CD14-positive monocyte (primary cell): Measurements from ENCODE around the gene ACSM6. TPM values are rescaled to one million over a fixed set of nuclear protein-coding genes. Genes with fewer than 3 reads are reported as not detected.

Source experiments
- DNase-seq, 3 donors: peaks; one replicate each; pipeline ENCODE4 v3.0.0-alpha.2; 2011 to 2022
- H2AFZ ChIP-seq: 2 replicates; pipeline ENCODE4 v1.6.0; 2012; ENCODE audit warnings: mild to moderate bottlenecking, low read depth, low read length, inconsistent platforms; ENCODE audit not compliant: insufficient read depth, poor library complexity, severe bottlenecking
- H3K27ac ChIP-seq, 2 donors: 1 replicate in 1 of 2; 2 replicates in 1 of 2; pipeline ENCODE4 v1.5.1; 2012 to 2013; ENCODE audit warnings: low read length in 2 of 2, control low read depth in 1 of 2, inconsistent platforms in 1 of 2, low read depth in 1 of 2, mild to moderate bottlenecking in 1 of 2
- H3K27me3 ChIP-seq, 2 donors: one replicate each; pipeline versions ENCODE4 v1.6.0 to v1.6.1; 2011 to 2013; ENCODE audit warnings: low read length in 2 of 2; ENCODE audit not compliant: control insufficient read depth in 2 of 2, insufficient read depth in 2 of 2
- H3K36me3 ChIP-seq, 2 donors: replicated peaks in 1 of 2; 1 replicate in 1 of 2; 2 replicates in 1 of 2; pipeline versions ENCODE4 v1.5.1 to v1.6.1; 2012 to 2013; ENCODE audit warnings: low read length in 2 of 2, control low read depth in 1 of 2, inconsistent platforms in 1 of 2, mild to moderate bottlenecking in 1 of 2; ENCODE audit not compliant: insufficient read depth in 2 of 2, control insufficient read depth in 1 of 2
- H3K4me1 ChIP-seq, 2 donors: 1 replicate in 1 of 2; 2 replicates in 1 of 2; pipeline versions ENCODE4 v1.5.1 to v1.6.1; 2012 to 2013; ENCODE audit warnings: low read length in 2 of 2, control low read depth in 1 of 2, inconsistent platforms in 1 of 2, mild to moderate bottlenecking in 1 of 2, moderate library complexity in 1 of 2; ENCODE audit not compliant: insufficient read depth in 2 of 2, control insufficient read depth in 1 of 2
- H3K4me2 ChIP-seq: replicated peaks from 2 replicates; pipeline ENCODE3; 2012; ENCODE audit warnings: low read length, moderate library complexity, mild to moderate bottlenecking; ENCODE audit not compliant: poor library complexity, severe bottlenecking; ENCODE audit errors: extremely low read depth
- H3K4me3 ChIP-seq, 3 experiments: fragments of 200-600 bp in 1 of 3; sonication (generic) in 1 of 3; replicated peaks in 1 of 3; 1 replicate in 2 of 3; 2 replicates in 1 of 3; pipeline ENCODE4 v1.5.1; 2011 to 2013; ENCODE audit warnings: low read length in 3 of 3, mild to moderate bottlenecking in 3 of 3, control low read depth in 2 of 3, low read depth in 2 of 3, inconsistent platforms in 1 of 3, moderate library complexity in 1 of 3
- H3K79me2 ChIP-seq: 2 replicates; pipeline ENCODE4 v1.6.0; 2012; ENCODE audit warnings: mild to moderate bottlenecking, control low read depth, inconsistent platforms, low read length, moderate library complexity; ENCODE audit not compliant: insufficient read depth
- H3K9ac ChIP-seq: 2 replicates; pipeline ENCODE4 v1.6.0; 2017; ENCODE audit warnings: low read length, mild to moderate bottlenecking; ENCODE audit not compliant: insufficient read depth, poor library complexity, severe bottlenecking
- H3K9me3 ChIP-seq, 2 donors: replicated peaks in 1 of 2; 1 replicate in 1 of 2; 2 replicates in 1 of 2; pipeline versions ENCODE4 v1.5.1 to v1.6.1; 2012 to 2013; ENCODE audit warnings: low read length in 2 of 2, control low read depth in 1 of 2; ENCODE audit not compliant: control insufficient read depth in 1 of 2, insufficient read depth in 1 of 2
- H4K20me1 ChIP-seq: 2 replicates; pipeline ENCODE4 v1.6.0; 2012; ENCODE audit warnings: mild to moderate bottlenecking, low read length, control low read depth, moderate library complexity; ENCODE audit not compliant: insufficient read depth
- H3K27ac Mint-ChIP-seq, 7 donors: one replicate each; pipeline ENCODE4 v1.8.0; 2020; ENCODE audit warnings: mild to moderate bottlenecking in 7 of 7, mixed read lengths in 7 of 7, moderate library complexity in 6 of 7, inconsistent platforms in 2 of 7
- H3K27me3 Mint-ChIP-seq, 3 donors: one replicate each; pipeline ENCODE4 v1.8.0; 2021 to 2022; ENCODE audit warnings: low read depth in 3 of 3, mild to moderate bottlenecking in 3 of 3, mixed read lengths in 3 of 3, moderate library complexity in 3 of 3, inconsistent platforms in 1 of 3
- H3K36me3 Mint-ChIP-seq, 2 donors: one replicate each; pipeline ENCODE4 v1.8.0; 2020; ENCODE audit warnings: mixed read lengths in 2 of 2, inconsistent platforms in 1 of 2, mild to moderate bottlenecking in 1 of 2
- H3K4me1 Mint-ChIP-seq: one replicate; pipeline ENCODE4 v1.8.0; 2020; ENCODE audit warnings: mild to moderate bottlenecking, mixed read lengths
- H3K4me3 Mint-ChIP-seq, 2 donors: one replicate each; pipeline ENCODE4 v1.8.0; 2020; ENCODE audit warnings: mild to moderate bottlenecking in 2 of 2, mixed read lengths in 2 of 2, moderate library complexity in 1 of 2
- H3K9me3 Mint-ChIP-seq, 7 donors: one replicate each; pipeline ENCODE4 v1.8.0; 2020 to 2022; ENCODE audit warnings: mixed read lengths in 7 of 7, mild to moderate bottlenecking in 6 of 7, moderate library complexity in 6 of 7, inconsistent platforms in 2 of 7
- WGBS: methylation state at CpG from one replicate; pipeline ENCODE4 v1.1.5; 2013; ENCODE audit warnings: missing lambda C conversion rate; ENCODE audit not compliant: insufficient coverage; 5-methylcytosine and 5-hydroxymethylcytosine counted together
- intact Hi-C, 2 donors: fragments of 100-400 bp; cut with micrococcal nuclease; formaldehyde crosslinking; loops; one replicate each; pipeline versions ENCODE4 v1.15.0 to v1.15.1; 2023
- polyA plus RNA-seq, 3 donors: library from polyadenylated mRNA; depleted of rRNA in 1 of 3; unstranded in 2 of 3; stranded (reverse) in 1 of 3; fragments of 300-500 nt in 2 of 3; fragments of >200 nt in 1 of 3; fragmentation: Illumina TruSeq in 2 of 3; gene quantifications; 1 replicate in 2 of 3; 2 replicates in 1 of 3; pipeline ENCODE4 v1.2.3, GENCODE V29; 2012 to 2021
- TF ChIP-seq, protein P1 (sequence below): fragments of 200-600 bp; IDR thresholded peaks from one replicate; pipeline ENCODE4 v1.8.0; 2022; ENCODE audit warnings: antibody characterized with exemption, mild to moderate bottlenecking

The ACSM6 gene
- polyA plus RNA-seq, 3 donors = not detected

DNA sequence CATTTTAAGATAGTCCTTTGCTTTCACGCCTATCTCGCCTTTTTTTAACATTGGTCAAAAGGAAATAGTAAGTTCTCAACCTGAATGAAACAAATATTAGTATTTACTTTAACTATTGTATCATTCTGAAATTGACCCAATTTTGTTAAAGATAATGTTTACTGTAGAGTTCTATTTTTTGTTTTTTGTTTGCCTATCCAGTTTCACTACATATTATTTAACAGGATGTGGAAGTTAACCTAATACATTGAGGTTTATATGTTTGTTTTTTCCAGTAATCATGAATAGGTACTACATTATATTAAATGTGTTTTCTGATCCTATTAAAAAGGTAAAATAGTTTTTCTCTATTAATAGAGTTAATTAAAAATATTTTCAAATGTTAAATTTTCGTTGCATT, 26.5 kb downstream of the ACSM6 start:
- no peaks in the 10 kb centered on the region for H3K36me3 ChIP-seq
- no peaks in the 10 kb centered on the region for H4K20me1 ChIP-seq
- no peak overlapping the region for H3K27ac Mint-ChIP-seq
- H3K4me2 ChIP-seq = no peak overlapping the region
- no peak overlapping the region for H2AFZ ChIP-seq
- no peak overlapping the region for H3K27ac ChIP-seq
- H3K9me3 Mint-ChIP-seq = peaks cover 0 to 3% (median 0%) of the 10 kb centered on the region in 7 donors
- no peaks in the 10 kb centered on the region for H3K79me2 ChIP-seq
- H3K9me3 ChIP-seq = no peaks in the 10 kb centered on the region
- no peak overlapping the region for H3K4me3 Mint-ChIP-seq
- no CpG with 5 or more reads among the region's 3 CpGs for WGBS
- no peaks in the 10 kb centered on the region for H3K27me3 Mint-ChIP-seq
- TF ChIP-seq, protein P1, sequence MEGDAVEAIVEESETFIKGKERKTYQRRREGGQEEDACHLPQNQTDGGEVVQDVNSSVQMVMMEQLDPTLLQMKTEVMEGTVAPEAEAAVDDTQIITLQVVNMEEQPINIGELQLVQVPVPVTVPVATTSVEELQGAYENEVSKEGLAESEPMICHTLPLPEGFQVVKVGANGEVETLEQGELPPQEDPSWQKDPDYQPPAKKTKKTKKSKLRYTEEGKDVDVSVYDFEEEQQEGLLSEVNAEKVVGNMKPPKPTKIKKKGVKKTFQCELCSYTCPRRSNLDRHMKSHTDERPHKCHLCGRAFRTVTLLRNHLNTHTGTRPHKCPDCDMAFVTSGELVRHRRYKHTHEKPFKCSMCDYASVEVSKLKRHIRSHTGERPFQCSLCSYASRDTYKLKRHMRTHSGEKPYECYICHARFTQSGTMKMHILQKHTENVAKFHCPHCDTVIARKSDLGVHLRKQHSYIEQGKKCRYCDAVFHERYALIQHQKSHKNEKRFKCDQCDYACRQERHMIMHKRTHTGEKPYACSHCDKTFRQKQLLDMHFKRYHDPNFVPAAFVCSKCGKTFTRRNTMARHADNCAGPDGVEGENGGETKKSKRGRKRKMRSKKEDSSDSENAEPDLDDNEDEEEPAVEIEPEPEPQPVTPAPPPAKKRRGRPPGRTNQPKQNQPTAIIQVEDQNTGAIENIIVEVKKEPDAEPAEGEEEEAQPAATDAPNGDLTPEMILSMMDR = no peak
- no peaks in the 10 kb centered on the region for H3K36me3 Mint-ChIP-seq
- DNase-seq = no peak
- no peak overlapping the region for H3K9ac ChIP-seq
- H3K4me3 ChIP-seq = no peak overlapping the region
- H3K27me3 ChIP-seq = no peaks in the 10 kb centered on the region
- no peaks in the 10 kb centered on the region for H3K4me1 ChIP-seq
- intact Hi-C loops = no loop called here
- H3K4me1 Mint-ChIP-seq = no peaks in the 10 kb centered on the region

DNA sequence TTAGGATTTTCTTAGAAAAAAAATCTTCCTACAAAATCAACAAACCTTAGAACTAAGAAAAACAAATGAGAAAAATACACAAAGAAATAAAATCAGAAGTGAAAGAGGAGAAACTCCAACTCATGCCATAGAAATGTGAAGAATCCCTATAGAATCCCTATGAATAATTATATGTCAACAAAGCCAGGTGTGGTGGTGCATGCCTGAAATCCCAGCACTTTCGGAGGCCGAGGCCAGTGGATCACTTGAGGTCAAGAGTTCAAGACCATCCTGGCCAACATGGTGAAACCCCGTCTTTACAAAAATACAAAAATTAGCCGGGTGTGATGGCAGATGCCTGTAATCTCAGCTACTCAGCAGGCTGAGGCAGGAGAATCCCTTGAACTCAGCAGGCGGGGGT, 27.1 kb downstream of the ACSM6 start:
- H3K36me3 ChIP-seq = no peaks in the 10 kb centered on the region
- no peaks in the 10 kb centered on the region for H3K4me1 Mint-ChIP-seq
- intact Hi-C loops = no loop called here

More for the DNA sequence above, 27.1 kb downstream of the ACSM6 start:
- Histone ChIP-seq H3K9ac (no peak overlapping the region), H4K20me1 (no peaks in the 10 kb centered on the region), H3K27me3 (no peaks in the 10 kb centered on the region), H3K4me3 (no peak overlapping the region), H3K27ac (no peak overlapping the region), H3K4me1 (no peaks in the 10 kb centered on the region), H2AFZ (no peak overlapping the region), H3K4me2 (no peak overlapping the region), H3K9me3 (no peaks in the 10 kb centered on the region), H3K79me2 (no peaks in the 10 kb centered on the region)
- WGBS = 79% methylated on average over 5 of the region's 5 CpGs
- peaks cover 0 to under 1% (median 0%) of the 10 kb centered on the region in 3 donors for H3K27me3 Mint-ChIP-seq
- no peaks in the 10 kb centered on the region for H3K36me3 Mint-ChIP-seq
- peak overlapping the region in 1 of 7 donors; percentile 22 for H3K27ac Mint-ChIP-seq
- no peak for DNase-seq
- H3K9me3 Mint-ChIP-seq = peaks cover 0 to 3% (median 0%) of the 10 kb centered on the region in 7 donors
- H3K4me3 Mint-ChIP-seq = no peak overlapping the region
- TF ChIP-seq, protein P1 = no peak
